IPS-11a (cell line): Measurements from ENCODE around the gene LPP.
"Not testable (repeated sequence)": the region's sequence is repeated elsewhere in the genome, so short reads cannot be mapped to it uniquely, and the experiment has no call there.

Experiments
- H3K4me3 ChIP-seq: one replicate; pipeline ENCODE4 v1.5.1; 2013; ENCODE audit warnings: low read depth, low read length, control low read depth

Gene LPP

GRCh38 chr3:188605231-188605630 lies 451.3 kb downstream of the LPP start:
- H3K4me3 ChIP-seq, result no peak overlapping the region

GRCh38 chr3:188605905-188606304 lies 451.9 kb downstream of the LPP start:
- no peak overlapping the region for H3K4me3 ChIP-seq

- no peak overlapping the region for H3K4me3 ChIP-seq
These were observed 453.9 kb downstream of the LPP start for GRCh38 chr3:188607805-188608315.

- H3K4me3 ChIP-seq, result no peak overlapping the region
These were observed 454.4 kb downstream of the LPP start for GRCh38 chr3:188608401-188608800.

GRCh38 chr3:188613721-188614120 lies 459.8 kb downstream of the LPP start:
- H3K4me3 ChIP-seq, result not testable (repeated sequence)

GRCh38 chr3:188617270-188617669 lies 463.3 kb downstream of the LPP start:
- H3K4me3 ChIP-seq, result no peak overlapping the region

- H3K4me3 ChIP-seq, result no peak overlapping the region
These were observed 464.2 kb downstream of the LPP start for GRCh38 chr3:188617988-188618701.

- no peak overlapping the region for H3K4me3 ChIP-seq
These were observed 466.8 kb downstream of the LPP start for GRCh38 chr3:188620752-188621151.

GRCh38 chr3:188624384-188624783 lies 470.4 kb downstream of the LPP start:
- no peak overlapping the region for H3K4me3 ChIP-seq

- no peak overlapping the region for H3K4me3 ChIP-seq
These were observed 470.9 kb downstream of the LPP start for GRCh38 chr3:188624828-188625227.

- H3K4me3 ChIP-seq, result no peak overlapping the region
These were observed 473.7 kb downstream of the LPP start for GRCh38 chr3:188627652-188628051.

- no peak overlapping the region for H3K4me3 ChIP-seq
These were observed 477.5 kb downstream of the LPP start for GRCh38 chr3:188631291-188632010.

- no peak overlapping the region for H3K4me3 ChIP-seq
These were observed 479.2 kb downstream of the LPP start for GRCh38 chr3:188633206-188633605.

- H3K4me3 ChIP-seq, result no peak overlapping the region
These were observed 480.3 kb downstream of the LPP start for GRCh38 chr3:188634285-188634684.

GRCh38 chr3:188635258-188636042 lies 481.5 kb downstream of the LPP start:
- H3K4me3 ChIP-seq, result no peak overlapping the region

- H3K4me3 ChIP-seq, result not testable (repeated sequence)
These were observed 482.3 kb downstream of the LPP start for GRCh38 chr3:188636292-188636691.

GRCh38 chr3:188641076-188641475 lies 487.1 kb downstream of the LPP start:
- H3K4me3 ChIP-seq, result no peak overlapping the region

- H3K4me3 ChIP-seq, result no peak overlapping the region
These were observed 489.8 kb downstream of the LPP start for GRCh38 chr3:188643736-188644135.

- no peak overlapping the region for H3K4me3 ChIP-seq
These were observed 492.6 kb downstream of the LPP start for GRCh38 chr3:188646592-188646991.

GRCh38 chr3:188647237-188647636 lies 493.3 kb downstream of the LPP start:
- no peak overlapping the region for H3K4me3 ChIP-seq

- no peak overlapping the region for H3K4me3 ChIP-seq
These were observed 495.6 kb downstream of the LPP start for GRCh38 chr3:188649521-188649920.
